Upper lobe of left lung (tissue), 6 donors: ENCODE data around the gene IL13RA1. TPM values are rescaled to one million over a fixed set of nuclear protein-coding genes. Genes with fewer than 3 reads are reported as not detected.

Source experiments
- ATAC-seq, 2 donors: fragments of 200-7000 bp; cut with Tn5 transposase; one replicate each; pipeline ENCODE4 v1.9.1; 2022; ENCODE audit warnings: mild to moderate bottlenecking in 2 of 2, moderate library complexity in 2 of 2; ENCODE audit not compliant: low FRiP score in 2 of 2
- DNase-seq, 2 donors: peaks; one replicate each; pipeline ENCODE4 v3.0.0-alpha.2; 2019 to 2020
- H3K27ac ChIP-seq, 4 donors: fragments of 200-600 bp; sonication (generic); one replicate each; pipeline ENCODE4 v1.5.1; 2016 to 2019
- H3K27me3 ChIP-seq, 4 donors: fragments of 200-600 bp; sonication (generic); one replicate each; pipeline ENCODE4 v1.5.1; 2017 to 2019
- H3K36me3 ChIP-seq, 4 donors: fragments of 200-600 bp; sonication (generic); one replicate each; pipeline ENCODE4 v1.5.1; 2016 to 2019
- H3K4me1 ChIP-seq, 4 donors: fragments of 200-600 bp; sonication (generic); one replicate each; pipeline ENCODE4 v1.5.1; 2018 to 2019
- H3K4me3 ChIP-seq, 4 donors: fragments of 200-600 bp; sonication (generic); one replicate each; pipeline ENCODE4 v1.5.1; 2017 to 2019; ENCODE audit warnings: mild to moderate bottlenecking in 2 of 4, moderate library complexity in 1 of 4
- H3K9me3 ChIP-seq, 4 donors: fragments of 200-600 bp; sonication (generic); one replicate each; pipeline ENCODE4 v1.5.1; 2018 to 2019
- CTCF ChIP-seq, 6 experiments: fragments of 450-650 bp in 4 of 6; fragments of 200-600 bp in 2 of 6; sonication (generic) in 2 of 6; IDR thresholded peaks; one replicate each; pipeline ENCODE4 v1.5.1; 2016 to 2019; ENCODE audit warnings: antibody characterized with exemption in 6 of 6
- EP300 ChIP-seq, 4 donors: sonication (generic); formaldehyde crosslinking; IDR thresholded peaks; one replicate each; pipeline ENCODE4 v1.5.1; 2017; ENCODE audit warnings: antibody characterized with exemption in 4 of 4, control low read depth in 2 of 4
- POLR2A ChIP-seq, 4 donors: fragments of 450-650 bp; IDR thresholded peaks; one replicate each; pipeline ENCODE4 v1.5.1; 2016 to 2017; ENCODE audit warnings: antibody characterized with exemption in 4 of 4, mild to moderate bottlenecking in 2 of 4
- POLR2AphosphoS5 ChIP-seq, 2 donors: sonication (generic); formaldehyde crosslinking; IDR thresholded peaks; one replicate each; pipeline ENCODE4 v1.5.1; 2017; ENCODE audit warnings: antibody characterized with exemption in 2 of 2
- WGBS, 2 donors: methylation state at CpG; one replicate each; pipeline ENCODE4 v1.1.5; 2017 to 2018; 5-methylcytosine and 5-hydroxymethylcytosine counted together
- total RNA-seq, 6 donors: library from RNA; depleted of rRNA in 4 of 6; stranded (reverse); fragments of >200 nt in 4 of 6; gene quantifications; one replicate each; pipeline versions ENCODE4 v1.1.0 to v1.2.1, GENCODE V29; 2016 to 2021
- donor health status: DM: no; HTN: no; CAD: no; lungs with moderate emphysema.
- donor health status: DM: no; HTN: yes; CAD: no; lungs with severe emphysema.

IL13RA1 gene
- total RNA-seq, 6 donors from 2014 or later, result 22.4 to 83.3 (median 67.0) TPM

- ATAC-seq (no peak), DNase-seq (no peak)
- H3K27ac ChIP-seq, result no peak overlapping the region
- no peaks in the 10 kb centered on the region for H3K27me3 ChIP-seq
- H3K4me1 ChIP-seq, result no peaks in the 10 kb centered on the region
- TF ChIP-seq POLR2AphosphoS5 (IDR thresholded peaks at IDR 0.05) (no peak), EP300 (IDR thresholded peaks at IDR 0.05) (no peak), CTCF (IDR thresholded peaks at IDR 0.05) (no peak), POLR2A (IDR thresholded peaks at IDR 0.05) (no peak)
- H3K9me3 ChIP-seq, result no peaks in the 10 kb centered on the region
- H3K36me3 ChIP-seq, result peaks cover 0 to 5% (median 0%) of the 10 kb centered on the region in 4 donors
- WGBS, 2 donors, result 39 to 49% methylated on average over 3 of the region's 3 CpGs
- H3K4me3 ChIP-seq, result no peak overlapping the region
These were observed 32.6 kb downstream of the IL13RA1 start for GRCh38 chrX:118760025-118760424.

GRCh38 chrX:118761939-118762707, 34.7 kb downstream of the IL13RA1 start:
- no peak for DNase-seq
- Histone ChIP-seq H3K4me1 (no peaks in the 10 kb centered on the region), H3K36me3 (peaks cover 0 to 5% (median 0%) of the 10 kb centered on the region in 4 donors), H3K27ac (no peak overlapping the region), H3K9me3 (no peaks in the 10 kb centered on the region), H3K4me3 (no peak overlapping the region), H3K27me3 (no peaks in the 10 kb centered on the region)
- 37 to 73% methylated on average over 3 to 5 of the region's 5 CpGs for WGBS, 2 donors
- TF ChIP-seq EP300 (IDR thresholded peaks at IDR 0.05), result no peak
- no peak for TF ChIP-seq CTCF (IDR thresholded peaks at IDR 0.05)
- TF ChIP-seq POLR2AphosphoS5 (IDR thresholded peaks at IDR 0.05), result no peak
- no peak for TF ChIP-seq POLR2A (IDR thresholded peaks at IDR 0.05)
- no peak for ATAC-seq

GRCh38 chrX:118763489-118763888, 36.1 kb downstream of the IL13RA1 start:
- no peak overlapping the region for H3K4me3 ChIP-seq
- no peaks in the 10 kb centered on the region for H3K27me3 ChIP-seq
- WGBS, 2 donors, result 73 to 94% methylated on average over 1 of the region's 1 CpG
- no peak for ATAC-seq
- TF ChIP-seq POLR2A (IDR thresholded peaks at IDR 0.05), result no peak
- TF ChIP-seq CTCF (IDR thresholded peaks at IDR 0.05), result no peak
- TF ChIP-seq POLR2AphosphoS5 (IDR thresholded peaks at IDR 0.05), result no peak
- no peak for TF ChIP-seq EP300 (IDR thresholded peaks at IDR 0.05)
- H3K9me3 ChIP-seq, result no peaks in the 10 kb centered on the region
- H3K36me3 ChIP-seq, result peaks cover 0 to 17% (median 0%) of the 10 kb centered on the region in 4 donors
- H3K27ac ChIP-seq, result no peak overlapping the region
- no peak for DNase-seq
- no peaks in the 10 kb centered on the region for H3K4me1 ChIP-seq

GRCh38 chrX:118764122-118764521, 36.7 kb downstream of the IL13RA1 start:
- Histone ChIP-seq H3K36me3 (peaks cover 0 to 15% (median 0%) of the 10 kb centered on the region in 4 donors), H3K4me3 (no peak overlapping the region), H3K9me3 (no peaks in the 10 kb centered on the region), H3K4me1 (no peaks in the 10 kb centered on the region), H3K27me3 (no peaks in the 10 kb centered on the region), H3K27ac (no peak overlapping the region)
- no peak for ATAC-seq
- 68 to 75% methylated on average over 2 to 4 of the region's 4 CpGs for WGBS, 2 donors
- TF ChIP-seq POLR2A (IDR thresholded peaks at IDR 0.05), result no peak
- TF ChIP-seq POLR2AphosphoS5 (IDR thresholded peaks at IDR 0.05), result no peak
- no peak for TF ChIP-seq EP300 (IDR thresholded peaks at IDR 0.05)
- no peak for TF ChIP-seq CTCF (IDR thresholded peaks at IDR 0.05)
- DNase-seq, result no peak
